Fibroblast of lung (primary cell): ENCODE measurements around the gene ZBTB7C.

Experiments
- EZH2 ChIP-seq: IDR thresholded peaks from 2 replicates; pipeline ENCODE4 v1.5.1; 2012; ENCODE audit warnings: low read length, control low read depth, mild to moderate bottlenecking; ENCODE audit errors: missing control alignments
- TF ChIP-seq, protein P1 (sequence below), 2 donors: IDR thresholded peaks in 1 of 2; conservative IDR thresholded peaks in 1 of 2; 1 replicate in 1 of 2; 2 replicates in 1 of 2; pipeline ENCODE4 v1.5.1; 2011 to 2012; ENCODE audit warnings: low read length in 2 of 2, control low read depth in 1 of 2, inconsistent platforms in 1 of 2, low read depth in 1 of 2, mild to moderate bottlenecking in 1 of 2

DNA sequence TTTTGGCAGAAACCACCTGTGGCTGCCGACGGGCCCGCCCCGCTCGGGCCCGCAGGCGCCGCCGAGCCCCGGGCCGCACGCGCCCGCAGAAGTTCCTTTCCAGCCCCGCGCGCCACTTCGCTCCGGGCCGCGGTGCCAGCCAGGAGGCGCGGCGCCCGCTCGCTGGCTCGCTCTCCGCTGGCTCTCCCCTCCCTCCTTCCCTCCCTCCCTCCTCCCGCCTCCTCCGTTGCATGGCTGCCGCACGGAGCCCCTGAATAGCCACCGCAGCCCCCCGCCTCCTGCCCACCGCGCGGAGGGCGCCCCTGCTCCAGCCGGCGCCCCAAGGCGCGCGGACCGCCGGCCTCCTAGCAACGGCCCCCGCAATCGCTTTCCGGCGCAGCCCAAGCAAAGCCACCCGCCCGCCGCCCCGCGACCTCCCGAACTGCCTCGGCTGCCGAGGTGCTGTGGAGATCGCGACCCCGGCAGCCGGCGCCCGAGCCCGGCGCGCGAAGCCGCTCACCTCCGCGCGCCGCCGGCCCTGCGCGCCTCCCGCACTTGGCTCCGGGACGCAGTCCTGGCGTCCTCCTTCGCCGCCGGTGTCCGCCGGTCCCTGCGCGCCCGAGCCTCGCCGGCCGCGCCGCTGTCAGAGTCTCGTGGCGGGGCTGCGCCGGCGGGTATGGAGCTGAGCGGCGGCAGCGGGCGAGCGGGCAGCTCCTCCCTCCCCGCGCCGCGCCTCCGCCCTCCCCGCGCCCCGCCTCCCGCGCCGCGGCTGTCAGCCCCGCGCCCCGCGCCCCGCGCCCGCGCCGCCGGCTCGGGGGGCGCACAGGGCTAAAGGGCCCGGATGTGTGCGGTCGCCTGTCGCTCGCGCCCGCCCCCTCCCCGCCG lies at the start of gene ZBTB7C:
- TF ChIP-seq, protein P1, sequence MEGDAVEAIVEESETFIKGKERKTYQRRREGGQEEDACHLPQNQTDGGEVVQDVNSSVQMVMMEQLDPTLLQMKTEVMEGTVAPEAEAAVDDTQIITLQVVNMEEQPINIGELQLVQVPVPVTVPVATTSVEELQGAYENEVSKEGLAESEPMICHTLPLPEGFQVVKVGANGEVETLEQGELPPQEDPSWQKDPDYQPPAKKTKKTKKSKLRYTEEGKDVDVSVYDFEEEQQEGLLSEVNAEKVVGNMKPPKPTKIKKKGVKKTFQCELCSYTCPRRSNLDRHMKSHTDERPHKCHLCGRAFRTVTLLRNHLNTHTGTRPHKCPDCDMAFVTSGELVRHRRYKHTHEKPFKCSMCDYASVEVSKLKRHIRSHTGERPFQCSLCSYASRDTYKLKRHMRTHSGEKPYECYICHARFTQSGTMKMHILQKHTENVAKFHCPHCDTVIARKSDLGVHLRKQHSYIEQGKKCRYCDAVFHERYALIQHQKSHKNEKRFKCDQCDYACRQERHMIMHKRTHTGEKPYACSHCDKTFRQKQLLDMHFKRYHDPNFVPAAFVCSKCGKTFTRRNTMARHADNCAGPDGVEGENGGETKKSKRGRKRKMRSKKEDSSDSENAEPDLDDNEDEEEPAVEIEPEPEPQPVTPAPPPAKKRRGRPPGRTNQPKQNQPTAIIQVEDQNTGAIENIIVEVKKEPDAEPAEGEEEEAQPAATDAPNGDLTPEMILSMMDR (conservative IDR thresholded peaks at IDR 0.05 in 1 of 2, IDR thresholded peaks at IDR 0.05 in 1 of 2; ENCODE audit: low read depth in 1 of 2, low read length in 2 of 2): no peak
- TF ChIP-seq EZH2: no peak
